ELR (cell line): Measurements from ENCODE around the gene HRH2.

ENCODE experiments used
- DNase-seq: peaks from one replicate; pipeline ENCODE4 v3.0.0-alpha.2; 2015; ENCODE audit warnings: low read depth

HRH2 gene

DNA sequence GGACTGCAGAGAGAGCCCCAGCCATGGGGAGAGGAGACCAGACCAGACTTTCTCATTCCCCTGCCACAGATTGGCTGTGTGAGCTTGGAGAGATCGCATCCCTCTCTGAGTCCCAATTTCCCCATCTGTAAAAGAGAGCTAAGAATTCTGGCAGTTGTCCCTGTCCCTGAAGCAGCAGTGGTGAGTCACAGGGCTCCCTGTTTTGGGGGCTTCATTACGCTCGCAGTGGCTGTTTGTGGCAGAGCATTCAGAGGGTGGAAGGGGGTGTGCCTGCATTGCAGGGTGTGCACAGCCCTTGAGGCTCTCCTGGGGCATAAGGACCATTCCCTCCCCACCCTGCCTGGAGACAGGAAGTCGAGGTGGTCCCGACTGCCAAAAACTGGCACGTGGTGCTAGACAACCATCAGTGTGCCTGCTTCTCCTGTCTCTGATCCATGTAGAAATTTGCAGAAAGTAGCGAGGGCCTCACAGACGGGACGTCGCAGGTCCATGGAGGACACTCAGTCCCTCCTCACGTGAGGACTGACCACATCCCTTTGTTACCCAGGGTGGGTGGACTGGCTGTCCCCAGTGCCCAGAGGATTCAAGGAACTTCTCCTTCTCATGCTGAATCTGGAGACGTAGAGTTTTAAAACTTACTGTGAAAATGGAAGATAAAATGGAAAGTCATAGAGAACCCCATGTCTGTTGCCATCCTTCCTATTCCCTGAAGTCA is 35.3 kb downstream of the HRH2 start:
- no peak for DNase-seq

DNA sequence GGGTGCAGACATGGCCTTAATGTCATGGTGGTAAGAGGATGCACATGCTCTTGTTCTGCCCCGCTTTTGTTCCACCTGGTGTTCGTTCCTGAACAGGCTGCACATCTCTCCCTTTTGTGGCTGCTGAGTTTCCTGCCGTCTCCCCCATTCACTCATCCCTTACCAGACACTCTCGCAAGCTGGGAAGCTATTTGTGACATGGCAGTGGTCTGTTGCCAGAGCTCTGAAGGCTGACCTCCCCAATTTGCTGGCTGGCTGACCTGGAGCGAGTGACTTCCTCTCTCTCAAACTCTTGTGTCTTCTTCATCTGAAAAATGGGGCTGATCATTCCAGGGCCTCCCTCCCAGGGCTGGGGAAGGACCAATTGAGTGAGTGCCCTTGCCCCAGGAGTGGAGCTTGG is 35.9 kb downstream of the HRH2 start:
- no peak for DNase-seq

GRCh38 chr5:175694371-175695160 is 36.7 kb downstream of the HRH2 start:
- DNase-seq, result no peak

DNA sequence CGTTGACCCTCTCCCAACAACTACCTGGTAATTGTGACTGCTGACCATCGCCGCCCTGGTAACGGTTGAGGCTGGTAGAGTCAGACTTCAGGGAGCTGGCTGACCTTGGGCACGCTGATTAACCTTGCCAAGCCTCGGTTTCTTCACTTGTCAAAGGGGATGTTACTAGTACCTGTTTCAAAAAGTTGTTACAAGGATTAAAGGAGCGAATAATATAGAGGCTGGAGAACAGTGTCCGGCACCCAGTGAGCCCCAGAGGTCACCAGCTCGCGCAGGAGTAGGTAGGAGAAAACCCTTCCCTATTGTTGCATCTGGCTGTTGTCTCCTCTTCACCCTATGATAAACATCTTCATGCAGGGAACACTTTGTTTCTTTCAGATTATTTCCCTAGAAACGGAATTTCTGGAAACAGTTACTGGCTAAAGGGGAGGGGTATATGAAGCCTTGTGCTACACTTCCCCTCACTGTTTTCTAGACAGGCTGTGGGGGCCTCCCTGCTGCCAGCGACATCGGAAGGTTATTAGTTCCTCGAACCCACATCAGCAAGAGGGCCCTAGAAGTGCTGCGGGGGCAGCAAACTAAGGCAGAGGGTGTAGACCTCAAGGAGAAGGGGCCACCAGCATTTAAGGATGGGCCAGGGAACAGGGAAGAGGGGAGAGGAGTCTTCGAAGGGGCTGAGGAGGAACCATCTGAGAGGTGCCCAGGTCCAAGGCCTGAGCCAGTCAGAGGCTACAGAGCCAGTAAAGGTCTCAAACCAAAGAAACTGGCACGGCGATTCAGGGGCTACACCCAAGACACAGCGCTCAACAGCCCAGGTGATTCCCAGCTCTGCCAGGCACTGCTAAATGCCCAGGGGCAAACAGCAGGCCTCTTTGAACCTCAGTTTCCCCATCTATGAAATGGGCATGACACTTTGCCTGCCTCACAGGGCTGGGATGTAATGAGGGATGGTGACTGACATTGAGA is 37.6 kb downstream of the HRH2 start:
- no peak for DNase-seq

DNA sequence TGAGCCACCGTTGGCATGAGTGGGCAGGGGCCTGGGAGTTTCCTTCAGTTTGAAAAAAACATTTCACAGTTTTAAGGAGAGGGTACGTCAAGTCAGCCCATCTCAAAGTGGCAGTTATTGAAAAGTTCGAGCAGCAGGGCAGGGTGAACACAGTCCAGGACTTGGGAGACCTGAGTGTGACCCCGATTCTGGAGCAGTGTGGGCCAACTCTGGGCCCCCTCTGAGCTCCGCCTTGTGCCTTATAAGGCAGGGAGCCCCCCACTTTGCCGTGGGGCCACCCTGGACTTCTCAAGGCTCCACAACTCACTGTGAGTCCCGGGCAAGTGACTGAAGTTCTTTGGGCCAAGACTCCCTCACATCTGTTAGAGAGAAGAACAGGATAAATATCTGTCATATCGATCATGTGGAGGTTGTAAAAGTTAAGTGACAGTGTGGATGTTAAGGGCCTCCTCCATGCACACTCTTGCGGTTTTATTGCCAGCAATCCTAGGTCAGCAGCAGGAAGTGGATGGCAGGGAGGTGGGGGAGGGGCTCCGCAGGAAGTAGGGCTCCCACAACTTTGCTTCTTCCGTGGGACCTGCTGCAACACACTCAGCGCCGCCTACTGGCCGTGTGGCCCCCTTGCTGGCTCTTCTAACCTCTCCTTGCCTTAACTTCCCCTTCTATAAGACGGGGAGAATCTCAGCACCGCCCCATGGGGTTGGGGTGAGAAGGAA is 38.4 kb downstream of the HRH2 start:
- peak; percentile 30 for DNase-seq

- DNase-seq, result no peak
These were observed 39.0 kb downstream of the HRH2 start for GRCh38 chr5:175696855-175697198.

DNA sequence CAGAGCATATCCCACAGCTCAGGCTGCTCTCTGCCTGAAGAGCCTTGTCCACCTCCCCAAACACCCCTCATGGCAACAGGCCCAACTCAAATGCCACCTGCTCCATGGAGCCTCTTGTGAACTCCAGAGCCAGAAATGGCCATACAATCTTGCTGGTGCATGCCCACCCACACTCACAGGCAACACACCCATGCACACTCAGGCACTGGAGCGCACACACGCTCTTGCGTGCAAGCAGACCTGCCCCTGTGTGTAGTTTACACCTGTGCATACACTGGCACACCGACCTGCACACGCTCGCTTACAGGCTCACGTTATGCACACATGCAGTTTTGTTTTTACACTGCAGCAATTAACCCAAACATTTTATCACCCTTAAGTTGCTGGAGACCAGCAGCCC is 40.0 kb downstream of the HRH2 start:
- DNase-seq, result no peak

DNA sequence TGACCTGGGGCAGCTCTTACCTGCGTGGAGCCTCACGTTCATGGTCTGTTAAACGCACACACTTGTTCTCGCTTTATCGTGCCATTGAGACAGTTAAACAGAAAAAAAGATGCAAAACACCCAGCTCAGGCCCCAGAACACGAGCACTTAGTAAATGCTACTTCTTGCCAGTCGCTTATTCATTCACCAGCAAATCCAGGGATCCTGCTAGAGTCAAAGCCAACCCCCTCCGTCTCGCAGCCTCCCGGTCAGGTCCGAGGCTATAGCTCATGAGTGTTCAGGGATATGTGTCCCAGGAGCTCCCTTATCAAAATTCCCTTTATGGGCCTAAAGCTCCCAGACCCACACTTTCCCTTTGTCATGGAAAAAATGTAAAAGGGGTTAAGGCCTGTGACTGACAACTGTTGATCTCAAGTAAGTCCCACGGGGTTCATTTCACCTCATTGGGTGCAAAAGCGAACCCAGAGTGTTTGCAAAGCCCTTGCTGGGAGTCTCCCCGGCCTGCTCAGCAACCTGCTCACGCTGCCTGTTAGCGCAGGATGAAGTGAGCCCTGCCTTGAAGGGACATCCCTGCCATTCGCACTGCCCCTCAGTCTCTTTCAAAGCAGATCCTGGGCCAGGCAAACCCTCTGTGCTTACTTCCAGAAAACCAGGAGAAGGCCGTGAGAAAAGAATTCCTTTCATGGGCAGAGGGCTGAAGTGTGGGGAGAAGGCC is 40.7 kb downstream of the HRH2 start:
- no peak for DNase-seq

DNA sequence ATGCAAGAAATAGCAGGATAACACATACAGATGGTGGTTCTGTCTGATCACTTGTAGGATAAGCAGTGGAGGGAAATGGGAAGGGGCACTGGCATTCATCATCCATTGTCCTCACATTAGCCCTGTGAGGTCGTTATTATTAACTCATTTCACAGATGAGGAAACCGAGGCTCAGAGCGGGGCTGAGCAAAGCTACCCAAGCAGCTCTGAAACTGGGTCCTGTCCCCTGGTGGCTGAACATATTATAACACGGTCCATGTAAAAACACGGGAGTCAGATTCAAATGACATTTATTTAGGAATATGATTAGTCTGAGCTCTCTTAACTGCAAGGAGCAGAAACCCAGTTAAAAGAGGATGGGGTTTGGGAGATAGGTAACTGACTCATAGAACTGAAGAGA is 43.1 kb downstream of the HRH2 start:
- DNase-seq, result peak; percentile 31

GRCh38 chr5:175701797-175702196 is 43.9 kb downstream of the HRH2 start:
- no peak for DNase-seq

DNA sequence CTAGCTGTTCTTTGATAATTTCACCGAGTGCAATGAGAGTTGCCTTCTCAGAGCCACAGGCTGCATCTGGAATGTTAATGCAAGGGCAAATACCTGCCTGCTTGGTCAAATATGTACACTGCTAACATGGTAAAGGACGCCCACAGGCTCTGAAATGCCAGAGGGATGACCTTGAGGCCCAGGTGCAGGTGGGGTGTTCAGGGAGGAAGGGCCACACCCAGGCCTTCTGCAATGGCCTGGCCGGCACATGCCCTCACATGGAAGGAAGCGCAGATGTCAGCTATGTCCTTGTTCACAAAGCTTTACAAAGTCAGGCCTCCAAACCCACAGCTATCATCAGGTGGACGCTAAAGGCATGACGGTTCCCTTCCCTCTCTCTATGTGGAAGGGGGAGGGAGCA is 48.6 kb downstream of the HRH2 start:
- DNase-seq, result no peak

GRCh38 chr5:175707751-175708375 is 50.0 kb downstream of the HRH2 start:
- no peak for DNase-seq

DNA sequence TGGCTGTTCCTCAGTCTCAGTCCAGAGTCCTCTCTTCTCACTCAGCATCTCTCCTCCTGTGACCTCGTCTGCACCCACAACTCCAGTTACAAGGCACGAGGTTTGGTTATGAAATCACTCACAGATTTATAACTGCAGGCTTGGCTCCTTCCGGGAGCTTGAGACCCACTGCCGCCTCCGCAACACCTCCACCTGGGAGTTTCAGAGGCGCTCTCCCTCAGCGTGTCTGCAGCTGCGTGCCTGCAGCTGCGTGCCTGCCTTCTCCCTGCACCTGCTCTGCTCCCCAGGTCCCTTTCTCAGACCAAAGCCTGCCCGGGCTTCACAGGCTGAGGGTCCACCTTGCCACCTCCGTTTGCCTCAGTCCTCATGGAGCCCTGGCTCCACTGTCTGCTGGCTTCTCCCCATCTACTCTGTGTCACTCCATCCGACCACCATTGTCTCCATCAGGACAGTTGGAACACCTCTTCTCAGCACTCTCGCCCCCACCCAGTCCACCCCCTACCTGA is 51.5 kb downstream of the HRH2 start:
- DNase-seq, result no peak

DNA sequence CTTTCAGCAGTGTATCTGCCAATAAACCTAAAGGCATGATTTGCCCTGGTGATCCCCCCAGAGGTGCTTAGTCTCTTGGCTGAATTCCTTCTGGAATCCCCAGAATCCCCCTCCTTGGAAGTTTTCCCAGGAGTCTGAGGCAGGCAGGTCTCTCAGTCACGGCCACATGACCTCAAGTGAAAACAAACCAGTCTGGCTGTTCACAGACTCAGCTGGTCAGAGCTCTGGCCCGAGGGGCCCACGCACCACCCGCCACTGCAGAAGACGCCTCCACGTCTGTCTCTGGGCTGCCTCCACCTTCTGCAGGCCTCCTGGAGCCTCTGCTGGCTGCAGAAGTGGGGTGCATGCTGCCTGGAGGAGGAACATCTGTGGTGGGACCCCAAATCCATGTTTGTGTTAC is 52.5 kb downstream of the HRH2 start:
- no peak for DNase-seq

DNA sequence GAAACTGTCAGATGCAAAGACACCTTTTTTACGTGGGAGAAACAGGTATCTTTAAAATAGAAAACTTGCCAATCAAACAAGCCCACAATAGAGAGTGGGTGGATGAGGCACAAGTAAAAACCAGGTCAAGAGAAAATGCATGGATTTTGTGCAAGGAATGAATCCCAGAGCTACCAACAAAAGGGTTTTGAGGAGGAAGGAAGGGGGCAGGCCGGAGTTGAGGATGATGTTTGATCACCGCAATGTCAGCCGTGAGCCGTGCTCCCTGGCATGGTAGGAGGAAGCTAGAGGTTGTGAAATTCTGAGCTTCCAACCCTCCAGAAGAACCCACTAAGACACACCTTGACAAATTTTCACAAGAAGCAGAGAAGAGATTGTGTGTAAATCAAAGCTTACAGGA is 53.2 kb downstream of the HRH2 start:
- DNase-seq, result no peak

GRCh38 chr5:175711472-175712312 is 53.8 kb downstream of the HRH2 start:
- no peak for DNase-seq

DNA sequence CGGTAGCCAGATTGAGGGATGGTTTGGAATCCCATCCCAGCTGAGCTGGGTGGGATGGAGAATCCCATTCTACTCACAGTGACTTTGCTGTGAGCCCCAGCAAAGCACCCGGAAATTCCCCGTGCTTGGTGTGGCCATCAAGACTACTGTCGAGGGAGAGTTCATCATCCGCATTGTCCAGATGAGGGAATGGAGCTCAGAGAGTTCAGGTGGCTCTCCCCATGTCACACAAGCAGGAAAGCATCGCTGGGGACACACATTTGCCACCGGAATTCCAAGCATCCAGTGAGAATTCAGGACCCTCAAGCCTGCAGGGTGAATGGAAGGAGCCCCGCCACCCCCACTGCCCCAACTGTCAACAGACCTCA is 54.4 kb downstream of the HRH2 start:
- no peak for DNase-seq

- DNase-seq, result no peak
These were observed 54.8 kb downstream of the HRH2 start for GRCh38 chr5:175712681-175713085.

DNA sequence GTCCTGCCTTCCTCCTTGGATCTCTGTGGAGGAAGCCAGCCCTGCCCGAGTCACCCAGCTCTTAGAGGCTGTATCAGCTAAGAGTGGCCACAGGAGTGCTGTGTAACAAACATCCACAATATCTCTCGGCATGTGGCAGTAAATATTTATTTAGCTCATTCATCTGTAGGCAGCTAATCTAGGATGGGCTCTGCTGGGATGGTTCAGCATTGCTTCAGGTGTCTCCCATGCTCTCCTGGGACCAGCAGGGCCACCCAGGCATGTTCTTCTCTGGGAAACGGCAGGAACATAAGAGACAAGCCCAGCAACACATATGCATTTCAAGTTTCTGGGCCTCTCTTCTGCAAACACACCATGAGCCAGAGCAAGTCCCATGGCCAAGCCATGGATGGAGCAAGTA is 56.1 kb downstream of the HRH2 start:
- no peak for DNase-seq
